Esophagus muscularis mucosa (tissue), 4 donors: ENCODE results near the gene PITRM1. TPM values are rescaled to one million over a fixed set of nuclear protein-coding genes. Genes with fewer than 3 reads are reported as not detected.
"Not testable (repeated sequence)": the region's sequence is repeated elsewhere in the genome, so short reads cannot be mapped to it uniquely, and the experiment has no call there.

Experiments
- DNase-seq: peaks from one replicate; pipeline ENCODE4 v3.0.0-alpha.2; 2017; ENCODE audit errors: extremely low spot score
- H3K27ac ChIP-seq, 4 donors: fragments of 200-600 bp; sonication (generic); replicated peaks in 1 of 4; 1 replicate in 3 of 4; 2 replicates in 1 of 4; pipeline ENCODE4 v1.5.1; 2016 to 2019; ENCODE audit warnings: mild to moderate bottlenecking in 1 of 4
- H3K27me3 ChIP-seq, 4 donors: fragments of 200-600 bp; sonication (generic); one replicate each; pipeline versions ENCODE4 v1.5.1 to v1.6.0; 2016 to 2019
- H3K36me3 ChIP-seq, 4 donors: fragments of 200-600 bp; sonication (generic); one replicate each; pipeline ENCODE4 v1.5.1; 2016 to 2019
- H3K4me1 ChIP-seq, 4 donors: fragments of 200-600 bp; sonication (generic); one replicate each; pipeline ENCODE4 v1.5.1; 2016 to 2019
- H3K4me3 ChIP-seq, 4 donors: fragments of 200-600 bp; sonication (generic); 1 replicate in 2 of 4; 2 replicates in 2 of 4; pipeline ENCODE4 v1.5.1; 2016 to 2019; ENCODE audit warnings: mild to moderate bottlenecking in 4 of 4, moderate library complexity in 1 of 4
- H3K9me3 ChIP-seq, 4 donors: fragments of 200-600 bp; sonication (generic); 1 replicate in 3 of 4; 2 replicates in 1 of 4; pipeline ENCODE4 v1.5.1; 2016 to 2019
- EP300 ChIP-seq: sonication (generic); formaldehyde crosslinking; IDR thresholded peaks from one replicate; pipeline ENCODE4 v1.6.1; 2017; ENCODE audit warnings: antibody characterized with exemption
- POLR2A ChIP-seq: fragments of 450-650 bp; IDR thresholded peaks from one replicate; pipeline ENCODE4 v1.6.1; 2017; ENCODE audit warnings: antibody characterized with exemption, moderate library complexity, mild to moderate bottlenecking, low read depth
- POLR2AphosphoS5 ChIP-seq, 2 donors: sonication (generic); formaldehyde crosslinking; IDR thresholded peaks; one replicate each; pipeline ENCODE4 v1.6.1; 2017; ENCODE audit warnings: antibody characterized with exemption in 2 of 2
- WGBS: methylation state at CpG from one replicate; pipeline ENCODE4 v1.1.5; 2018; 5-methylcytosine and 5-hydroxymethylcytosine counted together
- intact Hi-C: fragments of 100-400 bp; cut with DNase I; formaldehyde crosslinking; loops from one replicate; pipeline ENCODE4 v1.15.1; 2023
- total RNA-seq, 4 donors: library from RNA; depleted of rRNA; stranded (reverse); fragments of >200 nt; gene quantifications; one replicate each; pipeline versions ENCODE4 v1.1.0 to v1.2.1, GENCODE V29; 2016
- TF ChIP-seq, protein P1 (sequence below), 3 experiments: fragments of 200-600 bp in 2 of 3; fragments of 450-650 bp in 1 of 3; sonication (generic) in 2 of 3; IDR thresholded peaks; one replicate each; pipeline ENCODE4 v1.5.1; 2017 to 2019; ENCODE audit warnings: antibody characterized with exemption in 3 of 3, mild to moderate bottlenecking in 2 of 3, moderate library complexity in 1 of 3

PITRM1 gene
- total RNA-seq, 4 donors from 2014 or later, result 75.5 to 103 (median 84.9) TPM

DNA sequence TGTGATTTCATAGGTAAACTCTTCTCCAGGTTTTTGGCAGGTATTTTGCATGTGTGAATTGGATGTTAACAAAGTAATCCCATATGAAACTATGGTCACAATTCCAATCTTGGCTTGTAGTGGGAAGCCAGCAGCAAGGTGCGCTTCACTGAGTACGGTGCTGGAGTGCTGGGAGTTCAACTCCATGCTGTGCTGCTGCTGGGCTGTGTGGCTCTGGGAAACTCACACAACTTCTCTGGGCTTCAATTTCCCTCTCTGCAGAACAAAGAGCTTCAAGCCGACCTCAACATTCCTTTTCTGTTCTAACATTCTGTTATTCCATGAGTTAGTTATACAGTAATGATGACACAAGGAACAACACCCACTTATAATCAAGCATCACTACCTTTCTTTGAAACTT lies 18.2 kb upstream of the PITRM1 start:
- intact Hi-C loops, result loop anchor here (10.0 kb wide), 1 partner anchor 1464 kb away; no protein-coding TSS in a partner anchor
- TF ChIP-seq, protein P1, sequence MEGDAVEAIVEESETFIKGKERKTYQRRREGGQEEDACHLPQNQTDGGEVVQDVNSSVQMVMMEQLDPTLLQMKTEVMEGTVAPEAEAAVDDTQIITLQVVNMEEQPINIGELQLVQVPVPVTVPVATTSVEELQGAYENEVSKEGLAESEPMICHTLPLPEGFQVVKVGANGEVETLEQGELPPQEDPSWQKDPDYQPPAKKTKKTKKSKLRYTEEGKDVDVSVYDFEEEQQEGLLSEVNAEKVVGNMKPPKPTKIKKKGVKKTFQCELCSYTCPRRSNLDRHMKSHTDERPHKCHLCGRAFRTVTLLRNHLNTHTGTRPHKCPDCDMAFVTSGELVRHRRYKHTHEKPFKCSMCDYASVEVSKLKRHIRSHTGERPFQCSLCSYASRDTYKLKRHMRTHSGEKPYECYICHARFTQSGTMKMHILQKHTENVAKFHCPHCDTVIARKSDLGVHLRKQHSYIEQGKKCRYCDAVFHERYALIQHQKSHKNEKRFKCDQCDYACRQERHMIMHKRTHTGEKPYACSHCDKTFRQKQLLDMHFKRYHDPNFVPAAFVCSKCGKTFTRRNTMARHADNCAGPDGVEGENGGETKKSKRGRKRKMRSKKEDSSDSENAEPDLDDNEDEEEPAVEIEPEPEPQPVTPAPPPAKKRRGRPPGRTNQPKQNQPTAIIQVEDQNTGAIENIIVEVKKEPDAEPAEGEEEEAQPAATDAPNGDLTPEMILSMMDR (IDR thresholded peaks at IDR 0.05), result no peak
- TF ChIP-seq POLR2AphosphoS5 (IDR thresholded peaks at IDR 0.05), result no peak
- no peak for TF ChIP-seq EP300
- no peak for TF ChIP-seq POLR2A

GRCh38 chr10:3187229-3187628 lies 14.6 kb upstream of the PITRM1 start:
- H3K9me3 ChIP-seq, intact Hi-C loops, H3K4me3 ChIP-seq, H3K27me3 ChIP-seq, H3K4me1 ChIP-seq, DNase-seq, H3K27ac ChIP-seq, H3K36me3 ChIP-seq: not testable (repeated sequence)
- WGBS, result 86% methylated on average over 3 of the region's 3 CpGs

More for the DNA sequence above, 18.2 kb upstream of the PITRM1 start:
- 97% methylated on average over 3 of the region's 3 CpGs for WGBS
- Histone ChIP-seq H3K4me3 (no peak overlapping the region), H3K4me1 (peaks cover 0 to 14% (median 10%) of the 10 kb centered on the region in 4 donors), H3K27me3 (no peaks in the 10 kb centered on the region), H3K36me3 (no peaks in the 10 kb centered on the region), H3K9me3 (no peaks in the 10 kb centered on the region), H3K27ac (no peak overlapping the region)
- DNase-seq, result no peak

GRCh38 chr10:3186368-3186767 lies 13.8 kb upstream of the PITRM1 start:
- Histone ChIP-seq H3K4me1 (no peaks in the 10 kb centered on the region), H3K36me3 (no peaks in the 10 kb centered on the region), H3K27ac (no peak overlapping the region), H3K9me3 (no peaks in the 10 kb centered on the region), H3K4me3 (no peak overlapping the region), H3K27me3 (no peaks in the 10 kb centered on the region)
- intact Hi-C loops, result no loop called here
- TF ChIP-seq, protein P1 (IDR thresholded peaks at IDR 0.05), result no peak
- TF ChIP-seq POLR2AphosphoS5 (IDR thresholded peaks at IDR 0.05) (no peak), POLR2A (no peak), EP300 (no peak)
- DNase-seq, result no peak
- 97% methylated on average over 6 of the region's 6 CpGs for WGBS

DNA sequence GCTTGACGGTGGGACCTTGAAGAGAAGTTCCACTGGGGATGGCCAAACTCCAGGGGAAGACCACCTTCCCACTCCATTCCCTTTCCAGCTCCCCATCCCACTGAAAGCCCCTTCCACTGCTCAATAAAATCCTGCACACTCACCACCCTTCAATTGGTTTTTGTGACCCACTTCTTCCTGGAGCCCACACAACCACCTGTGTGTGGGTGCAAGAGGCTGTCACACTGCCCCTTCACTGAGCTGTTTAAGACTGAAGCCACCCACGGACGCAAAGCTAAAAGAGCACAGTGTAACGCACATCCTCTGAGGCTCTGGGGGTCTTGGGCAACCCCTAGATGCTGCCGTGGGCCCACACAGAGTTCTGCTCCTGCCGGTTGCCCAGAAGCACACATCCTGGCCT lies 12.8 kb upstream of the PITRM1 start:
- H3K36me3 ChIP-seq, result no peaks in the 10 kb centered on the region
- no peak for DNase-seq
- no peak overlapping the region for H3K4me3 ChIP-seq
- TF ChIP-seq, protein P1 (IDR thresholded peaks at IDR 0.05), result no peak
- TF ChIP-seq POLR2A (no peak), EP300 (no peak), POLR2AphosphoS5 (IDR thresholded peaks at IDR 0.05) (no peak)
- no peaks in the 10 kb centered on the region for H3K27me3 ChIP-seq
- H3K4me1 ChIP-seq, result no peaks in the 10 kb centered on the region
- WGBS, result 95% methylated on average over 6 of the region's 6 CpGs
- intact Hi-C loops, result no loop called here
- H3K9me3 ChIP-seq, result no peaks in the 10 kb centered on the region
- H3K27ac ChIP-seq, result no peak overlapping the region

DNA sequence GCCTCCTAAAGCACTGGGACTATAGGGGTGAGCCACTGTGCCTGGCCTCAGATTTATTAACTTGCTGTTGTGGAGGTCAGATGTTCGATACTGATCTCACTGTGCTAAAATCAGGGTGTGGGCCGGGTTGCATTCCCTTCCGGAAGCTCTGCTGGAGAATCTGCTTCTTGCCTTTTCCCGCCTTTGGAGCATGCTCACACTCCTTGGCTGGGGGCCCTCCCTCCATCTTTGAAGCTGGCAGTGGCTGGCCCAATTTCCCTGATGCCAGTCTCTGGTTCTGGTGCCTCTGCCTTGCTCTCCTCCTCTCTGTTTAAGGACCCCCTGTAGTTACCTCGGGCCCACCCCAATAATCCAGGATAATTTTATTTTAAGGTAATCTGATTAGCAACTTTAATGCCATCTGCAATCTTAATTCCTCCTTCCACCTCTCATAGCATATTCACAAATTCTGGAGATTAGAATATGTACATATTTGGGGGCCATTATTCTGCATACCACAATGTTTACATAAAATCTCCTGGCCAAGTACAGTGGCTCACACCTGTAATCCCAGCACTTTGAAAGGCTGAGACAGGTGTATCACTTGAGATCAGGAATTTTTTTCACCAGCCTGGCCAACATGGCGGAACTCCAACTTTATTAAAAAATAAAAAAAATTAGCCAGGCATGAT lies 7.9 kb upstream of the PITRM1 start:
- Histone ChIP-seq H3K36me3 (no peaks in the 10 kb centered on the region), H3K27ac (no peak overlapping the region), H3K4me1 (no peaks in the 10 kb centered on the region), H3K9me3 (no peaks in the 10 kb centered on the region), H3K4me3 (no peak overlapping the region), H3K27me3 (no peaks in the 10 kb centered on the region)
- 90% methylated on average over 6 of the region's 6 CpGs for WGBS
- no peak for TF ChIP-seq EP300
- no peak for TF ChIP-seq POLR2AphosphoS5 (IDR thresholded peaks at IDR 0.05)
- TF ChIP-seq, protein P1 (IDR thresholded peaks at IDR 0.05), result no peak
- TF ChIP-seq POLR2A, result no peak
- DNase-seq, result no peak
- intact Hi-C loops, result no loop called here
